GM23338 (cell line): ENCODE measurements around the gene TNFRSF11A.

ENCODE experiments used
- CREB1 ChIP-seq: fragments of 250-450 bp; sonication (Bioruptor Pico); IDR thresholded peaks from 2 replicates; pipeline ENCODE4 v1.5.0; 2020; ENCODE audit warnings: low read depth, mild to moderate bottlenecking, moderate library complexity
- EZH2 ChIP-seq: fragments of 200-600 bp; sonication (generic); IDR thresholded peaks from one replicate; pipeline ENCODE4 v1.8.0; 2017; ENCODE audit warnings: antibody characterized with exemption, mild to moderate bottlenecking, low read depth; ENCODE audit not compliant: unreplicated experiment
- EZH2phosphoT487 ChIP-seq: fragments of 200-600 bp; sonication (generic); IDR thresholded peaks from one replicate; pipeline ENCODE4 v1.8.1; 2018; ENCODE audit warnings: antibody characterized with exemption; ENCODE audit not compliant: unreplicated experiment
- JUNB ChIP-seq: IDR thresholded peaks from one replicate; pipeline ENCODE4 v1.6.1; 2016; ENCODE audit warnings: antibody characterized with exemption; ENCODE audit not compliant: unreplicated experiment
- POLR2AphosphoS5 ChIP-seq: IDR thresholded peaks from 2 replicates; pipeline ENCODE4 v1.6.1; 2016; ENCODE audit warnings: antibody characterized with exemption, low read depth
- STAT1 ChIP-seq: IDR thresholded peaks from one replicate; pipeline ENCODE4 v1.6.1; 2016; ENCODE audit warnings: antibody characterized with exemption; ENCODE audit not compliant: unreplicated experiment
- TF ChIP-seq, protein P1 (sequence below), 2 experiments: fragments of 200-600 bp in 1 of 2; sonication (generic) in 1 of 2; conservative IDR thresholded peaks; 2 replicates each; pipeline versions ENCODE4 v1.5.1 to v1.6.1; 2016 to 2017; ENCODE audit warnings: antibody characterized with exemption in 2 of 2, low read depth in 2 of 2, mild to moderate bottlenecking in 2 of 2, moderate library complexity in 1 of 2
- TF ChIP-seq, protein P2 (sequence below): IDR thresholded peaks from 2 replicates; pipeline ENCODE4 v1.6.1; 2016; ENCODE audit warnings: antibody characterized with exemption
- TF ChIP-seq, protein P3 (sequence below): IDR thresholded peaks from one replicate; pipeline ENCODE4 v1.6.1; 2018; ENCODE audit warnings: antibody characterized with exemption; ENCODE audit not compliant: unreplicated experiment

DNA sequence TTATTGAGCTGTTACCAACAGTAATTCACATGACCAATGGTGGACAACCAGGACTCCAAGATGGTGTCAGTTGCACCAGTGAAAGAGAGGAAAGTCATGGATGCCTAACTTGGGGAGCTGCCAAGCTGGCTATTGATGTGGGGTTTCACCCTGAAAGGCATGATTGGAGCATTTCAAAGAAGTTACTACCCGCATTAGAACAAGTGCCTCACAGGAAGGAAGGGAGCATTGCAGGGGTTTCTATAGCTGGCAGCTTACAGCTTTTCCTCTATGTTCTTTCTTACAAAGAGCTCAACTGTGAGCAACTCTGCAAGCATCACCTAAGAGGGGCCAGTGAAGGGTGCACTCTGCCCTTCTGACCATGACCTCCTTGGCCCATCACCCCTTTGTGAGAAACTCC, 93.1 kb downstream of the TNFRSF11A start:
- TF ChIP-seq EZH2phosphoT487 (no peak), CREB1 (CRISPR knock-in tag) (no peak), POLR2AphosphoS5 (no peak), EZH2 (no peak), STAT1 (no peak), JUNB (no peak)
- TF ChIP-seq, protein P1, sequence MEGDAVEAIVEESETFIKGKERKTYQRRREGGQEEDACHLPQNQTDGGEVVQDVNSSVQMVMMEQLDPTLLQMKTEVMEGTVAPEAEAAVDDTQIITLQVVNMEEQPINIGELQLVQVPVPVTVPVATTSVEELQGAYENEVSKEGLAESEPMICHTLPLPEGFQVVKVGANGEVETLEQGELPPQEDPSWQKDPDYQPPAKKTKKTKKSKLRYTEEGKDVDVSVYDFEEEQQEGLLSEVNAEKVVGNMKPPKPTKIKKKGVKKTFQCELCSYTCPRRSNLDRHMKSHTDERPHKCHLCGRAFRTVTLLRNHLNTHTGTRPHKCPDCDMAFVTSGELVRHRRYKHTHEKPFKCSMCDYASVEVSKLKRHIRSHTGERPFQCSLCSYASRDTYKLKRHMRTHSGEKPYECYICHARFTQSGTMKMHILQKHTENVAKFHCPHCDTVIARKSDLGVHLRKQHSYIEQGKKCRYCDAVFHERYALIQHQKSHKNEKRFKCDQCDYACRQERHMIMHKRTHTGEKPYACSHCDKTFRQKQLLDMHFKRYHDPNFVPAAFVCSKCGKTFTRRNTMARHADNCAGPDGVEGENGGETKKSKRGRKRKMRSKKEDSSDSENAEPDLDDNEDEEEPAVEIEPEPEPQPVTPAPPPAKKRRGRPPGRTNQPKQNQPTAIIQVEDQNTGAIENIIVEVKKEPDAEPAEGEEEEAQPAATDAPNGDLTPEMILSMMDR (conservative IDR thresholded peaks at IDR 0.05; ENCODE audit: low read depth in 2 of 2): no peak
- TF ChIP-seq, protein P2, sequence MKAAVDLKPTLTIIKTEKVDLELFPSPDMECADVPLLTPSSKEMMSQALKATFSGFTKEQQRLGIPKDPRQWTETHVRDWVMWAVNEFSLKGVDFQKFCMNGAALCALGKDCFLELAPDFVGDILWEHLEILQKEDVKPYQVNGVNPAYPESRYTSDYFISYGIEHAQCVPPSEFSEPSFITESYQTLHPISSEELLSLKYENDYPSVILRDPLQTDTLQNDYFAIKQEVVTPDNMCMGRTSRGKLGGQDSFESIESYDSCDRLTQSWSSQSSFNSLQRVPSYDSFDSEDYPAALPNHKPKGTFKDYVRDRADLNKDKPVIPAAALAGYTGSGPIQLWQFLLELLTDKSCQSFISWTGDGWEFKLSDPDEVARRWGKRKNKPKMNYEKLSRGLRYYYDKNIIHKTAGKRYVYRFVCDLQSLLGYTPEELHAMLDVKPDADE: no peak
- TF ChIP-seq, protein P3, sequence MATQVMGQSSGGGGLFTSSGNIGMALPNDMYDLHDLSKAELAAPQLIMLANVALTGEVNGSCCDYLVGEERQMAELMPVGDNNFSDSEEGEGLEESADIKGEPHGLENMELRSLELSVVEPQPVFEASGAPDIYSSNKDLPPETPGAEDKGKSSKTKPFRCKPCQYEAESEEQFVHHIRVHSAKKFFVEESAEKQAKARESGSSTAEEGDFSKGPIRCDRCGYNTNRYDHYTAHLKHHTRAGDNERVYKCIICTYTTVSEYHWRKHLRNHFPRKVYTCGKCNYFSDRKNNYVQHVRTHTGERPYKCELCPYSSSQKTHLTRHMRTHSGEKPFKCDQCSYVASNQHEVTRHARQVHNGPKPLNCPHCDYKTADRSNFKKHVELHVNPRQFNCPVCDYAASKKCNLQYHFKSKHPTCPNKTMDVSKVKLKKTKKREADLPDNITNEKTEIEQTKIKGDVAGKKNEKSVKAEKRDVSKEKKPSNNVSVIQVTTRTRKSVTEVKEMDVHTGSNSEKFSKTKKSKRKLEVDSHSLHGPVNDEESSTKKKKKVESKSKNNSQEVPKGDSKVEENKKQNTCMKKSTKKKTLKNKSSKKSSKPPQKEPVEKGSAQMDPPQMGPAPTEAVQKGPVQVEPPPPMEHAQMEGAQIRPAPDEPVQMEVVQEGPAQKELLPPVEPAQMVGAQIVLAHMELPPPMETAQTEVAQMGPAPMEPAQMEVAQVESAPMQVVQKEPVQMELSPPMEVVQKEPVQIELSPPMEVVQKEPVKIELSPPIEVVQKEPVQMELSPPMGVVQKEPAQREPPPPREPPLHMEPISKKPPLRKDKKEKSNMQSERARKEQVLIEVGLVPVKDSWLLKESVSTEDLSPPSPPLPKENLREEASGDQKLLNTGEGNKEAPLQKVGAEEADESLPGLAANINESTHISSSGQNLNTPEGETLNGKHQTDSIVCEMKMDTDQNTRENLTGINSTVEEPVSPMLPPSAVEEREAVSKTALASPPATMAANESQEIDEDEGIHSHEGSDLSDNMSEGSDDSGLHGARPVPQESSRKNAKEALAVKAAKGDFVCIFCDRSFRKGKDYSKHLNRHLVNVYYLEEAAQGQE: no peak
